HG03460 (cell line): Measurements from ENCODE around the gene POLDIP2.
"Not testable (repeated sequence)": the region's sequence is repeated elsewhere in the genome, so short reads cannot be mapped to it uniquely, and the experiment has no call there.

Source experiments
- ATAC-seq: cut with Tn5 transposase; IDR thresholded peaks from one replicate; pipeline ENCODE4 v1.9.1; 2021; ENCODE audit not compliant: unreplicated experiment

POLDIP2 gene

DNA sequence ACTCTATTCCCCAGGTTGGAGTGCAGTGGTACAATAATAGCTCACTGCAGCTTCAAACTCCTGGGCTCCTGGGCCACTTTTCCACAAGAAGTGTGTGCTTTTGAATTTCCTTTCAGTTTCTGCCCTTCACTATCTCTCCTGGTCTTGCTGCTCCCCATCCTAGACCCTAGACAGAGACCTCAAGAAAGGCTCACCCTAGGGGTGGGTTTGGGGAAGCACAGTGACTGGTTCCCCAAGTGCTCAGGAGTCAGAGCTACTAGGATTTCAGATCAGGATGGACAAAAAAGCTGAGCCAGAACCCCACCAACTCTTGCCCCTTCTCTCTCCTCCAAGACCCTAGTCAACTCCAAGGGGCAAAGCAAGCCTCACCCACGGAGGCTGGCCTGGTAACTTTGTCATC is 9.3 kb upstream of the POLDIP2 start:
- no peak for ATAC-seq

DNA sequence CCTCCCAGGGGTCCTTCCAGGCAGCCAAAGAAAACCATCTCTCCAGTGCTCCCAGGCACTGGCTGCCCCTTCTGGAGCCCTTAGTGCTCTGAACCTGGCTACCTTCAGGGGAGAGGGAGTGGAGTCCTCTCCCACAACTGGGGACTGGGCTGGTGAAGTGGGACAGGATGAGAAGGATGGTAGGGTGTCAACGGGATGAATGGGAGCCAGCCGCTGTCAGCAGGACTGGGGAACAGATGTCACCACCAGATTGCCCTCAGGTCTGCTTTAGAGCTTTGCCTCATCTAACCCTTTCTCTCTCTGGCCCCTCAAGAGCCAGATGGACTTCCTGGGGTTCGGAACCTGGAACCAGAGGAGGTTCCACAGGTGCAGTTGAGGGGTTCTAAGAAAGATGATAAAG is 8.2 kb upstream of the POLDIP2 start:
- no peak for ATAC-seq

DNA sequence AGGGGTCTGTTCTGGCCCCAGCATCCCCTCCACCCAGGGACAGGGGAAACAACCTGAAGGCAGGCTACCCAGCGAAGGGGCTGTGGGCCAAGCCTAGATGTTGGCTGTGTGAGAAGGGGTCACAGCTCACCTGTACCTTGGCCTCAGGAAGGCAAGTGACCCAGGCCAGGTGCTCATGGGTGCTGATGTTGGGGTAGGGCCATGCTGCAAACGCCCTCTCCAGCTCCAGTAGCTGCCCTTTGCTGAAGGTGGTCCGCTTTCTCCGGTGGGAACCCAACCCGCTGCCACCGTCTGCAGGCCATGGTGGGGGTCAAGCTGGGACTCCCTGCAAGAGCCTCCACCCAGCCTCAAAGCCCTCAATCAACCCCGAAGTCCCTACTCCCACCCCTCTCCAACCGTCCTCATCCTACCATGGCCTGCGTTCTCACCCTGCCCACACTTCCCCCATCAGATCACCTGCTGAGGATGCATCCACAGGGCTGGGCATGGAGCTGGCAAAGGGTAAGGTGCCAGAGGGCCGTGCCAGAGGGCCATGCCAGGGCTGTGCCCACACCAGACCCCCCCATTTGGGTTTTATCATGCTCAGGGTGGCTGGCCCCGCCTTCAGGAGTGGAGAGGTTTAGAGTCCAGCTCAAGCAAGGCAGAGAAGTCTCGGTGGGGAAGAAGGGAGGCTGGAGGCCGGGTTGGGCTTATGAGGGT is 7.5 kb upstream of the POLDIP2 start, which contains the start of gene SEBOX:
Gene SEBOX, minus strand, starts transcription at position 535 of the 699 bp plus-strand sequence. Its CDS starts 48 bp downstream, at position 487.
- no peak for ATAC-seq

DNA sequence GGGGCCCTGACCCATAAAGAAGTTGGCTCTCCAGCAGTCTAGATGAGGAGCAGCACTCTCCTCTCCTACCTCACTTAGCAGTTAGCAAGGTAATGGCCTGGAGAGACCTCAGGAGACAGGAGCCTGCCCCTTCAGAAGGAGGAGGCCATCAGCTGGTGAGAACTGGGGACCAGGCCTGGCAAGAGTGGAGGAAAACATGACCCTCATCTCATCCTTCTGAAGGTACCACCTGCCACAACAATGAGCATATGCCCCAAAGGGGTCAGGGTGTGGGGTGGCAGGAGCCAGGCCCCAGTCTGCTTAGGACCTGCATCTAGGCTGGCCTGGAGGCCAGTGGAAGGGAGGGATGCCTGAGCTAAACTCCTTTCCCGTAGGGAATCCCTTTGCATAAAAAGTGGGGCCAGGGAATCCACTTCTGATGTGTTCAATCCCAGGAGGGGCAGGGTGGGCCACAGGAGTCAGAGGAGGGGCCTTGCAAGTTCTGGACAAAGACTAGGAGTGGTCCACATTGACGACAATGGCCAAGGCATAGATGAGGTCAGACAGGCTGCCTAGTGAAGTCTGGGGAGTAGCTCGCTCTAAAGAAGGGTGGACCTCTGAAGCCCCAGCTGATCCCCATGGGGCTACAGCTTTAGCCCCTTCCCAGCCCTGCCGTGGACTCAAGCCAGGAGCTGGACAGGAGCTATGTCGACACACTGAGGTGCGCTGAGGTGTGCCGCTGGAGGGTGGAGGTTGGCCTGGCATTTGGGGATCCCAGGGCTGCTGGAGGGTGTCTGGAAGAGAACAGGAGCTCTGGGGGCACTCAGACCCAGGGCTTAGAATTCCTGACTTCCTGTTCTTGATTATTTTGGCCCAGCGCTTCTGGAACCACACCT is 6.7 kb upstream of the POLDIP2 start:
- no peak for ATAC-seq

DNA sequence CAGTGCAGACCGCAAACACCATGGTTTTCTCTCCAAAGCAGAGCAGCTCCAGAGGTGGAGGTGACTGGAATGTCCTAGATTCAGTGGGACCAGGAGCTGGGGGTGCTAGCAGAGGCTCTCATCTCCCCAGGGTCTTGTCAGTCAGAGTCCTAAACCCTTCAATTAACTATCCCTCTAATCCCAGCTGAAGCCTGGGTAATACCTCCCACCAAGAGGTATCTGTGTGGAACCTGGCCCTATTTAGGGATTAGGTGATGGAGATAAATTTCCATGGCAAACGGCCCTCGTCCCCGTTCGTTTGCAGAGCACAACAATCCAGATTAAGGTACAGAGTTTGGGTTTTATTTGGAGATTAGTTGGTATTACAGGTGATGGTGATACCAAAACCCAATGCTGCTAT is 5.9 kb upstream of the POLDIP2 start:
- ATAC-seq, result no peak

DNA sequence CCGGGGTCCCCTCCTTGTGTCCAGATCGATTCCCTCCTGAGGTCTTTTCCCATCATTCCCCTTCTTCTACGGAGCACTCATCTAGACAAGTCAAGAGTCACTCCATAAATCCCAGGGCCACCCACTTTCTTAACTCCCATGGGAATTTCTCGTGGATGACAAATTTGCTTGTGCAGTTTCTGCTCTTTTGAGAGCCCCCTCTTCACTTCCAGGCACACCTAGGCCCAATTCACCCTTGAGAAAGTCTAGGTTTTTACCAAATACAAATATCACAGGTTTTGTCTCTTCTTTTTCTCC is 522 bp upstream of the POLDIP2 start:
- ATAC-seq, result no peak

DNA sequence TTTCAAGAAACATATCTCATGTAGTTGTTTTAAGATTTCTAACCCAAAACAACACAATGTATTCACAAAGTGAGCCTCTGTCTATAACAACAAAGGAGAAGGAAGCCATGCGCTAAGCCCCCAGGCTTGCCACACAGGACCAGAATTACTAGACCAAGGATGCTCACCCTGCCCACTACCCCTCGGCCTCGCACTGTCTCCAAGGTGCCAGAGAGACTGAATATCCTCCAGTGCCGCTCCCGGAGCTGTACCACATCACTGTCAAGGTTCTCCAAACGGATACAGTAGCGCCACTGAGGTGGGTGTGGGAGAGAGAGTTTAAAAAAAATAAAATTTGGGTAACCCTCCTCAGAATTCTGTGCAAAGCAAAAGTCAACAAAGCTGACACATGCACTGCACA is 7.1 kb downstream of the POLDIP2 start:
- ATAC-seq, result no peak

DNA sequence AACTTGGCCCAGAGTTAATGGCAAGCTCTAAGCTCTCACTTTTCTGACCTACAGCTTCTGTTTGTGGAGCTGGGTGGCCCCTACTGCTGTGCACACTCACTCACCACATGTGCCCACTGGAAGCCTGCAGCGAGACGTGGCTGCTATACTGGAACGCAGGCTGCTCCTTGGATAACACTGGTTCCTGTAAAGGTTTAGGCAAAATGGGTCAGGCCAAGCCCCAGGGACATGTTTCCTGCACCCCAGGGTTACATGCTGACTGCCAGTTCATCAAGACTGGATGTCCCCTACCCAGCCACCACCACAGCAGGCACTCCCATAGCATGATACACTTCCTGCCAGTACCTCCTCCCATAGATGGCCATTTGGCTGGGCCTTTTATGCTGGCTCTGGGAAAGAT is 8.3 kb downstream of the POLDIP2 start:
- no peak for ATAC-seq

DNA sequence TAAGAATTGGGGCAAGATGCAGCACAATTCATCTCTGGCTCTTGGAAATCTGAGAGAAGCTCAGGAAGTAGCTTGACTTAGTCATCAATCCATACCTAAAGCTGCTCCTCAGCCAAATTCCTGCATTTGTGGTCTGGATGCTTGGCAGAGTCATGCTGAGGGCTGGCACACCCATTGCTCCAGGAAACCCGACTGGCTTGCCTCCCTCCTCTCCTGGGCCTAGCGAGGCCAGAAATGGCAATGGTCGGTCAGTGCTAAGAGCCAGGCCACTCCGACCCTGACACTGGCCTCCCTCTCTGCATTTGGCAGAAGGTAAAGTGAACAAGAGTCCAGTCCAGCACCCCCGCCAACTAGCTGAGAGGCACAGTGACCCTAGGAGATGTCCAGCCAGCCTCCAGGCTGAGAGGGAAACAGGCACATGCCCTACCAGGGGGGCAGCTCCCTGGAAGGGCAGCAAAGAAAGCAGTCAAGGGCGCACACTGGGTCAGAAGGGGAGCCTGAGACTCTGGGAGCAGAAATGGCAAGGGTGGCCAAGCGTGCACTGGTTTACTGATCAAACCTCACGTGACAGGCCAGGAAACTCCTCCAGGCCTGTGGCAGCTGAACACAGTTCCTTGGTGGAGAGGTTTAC is 10.0 kb downstream of the POLDIP2 start:
- no peak for ATAC-seq

DNA sequence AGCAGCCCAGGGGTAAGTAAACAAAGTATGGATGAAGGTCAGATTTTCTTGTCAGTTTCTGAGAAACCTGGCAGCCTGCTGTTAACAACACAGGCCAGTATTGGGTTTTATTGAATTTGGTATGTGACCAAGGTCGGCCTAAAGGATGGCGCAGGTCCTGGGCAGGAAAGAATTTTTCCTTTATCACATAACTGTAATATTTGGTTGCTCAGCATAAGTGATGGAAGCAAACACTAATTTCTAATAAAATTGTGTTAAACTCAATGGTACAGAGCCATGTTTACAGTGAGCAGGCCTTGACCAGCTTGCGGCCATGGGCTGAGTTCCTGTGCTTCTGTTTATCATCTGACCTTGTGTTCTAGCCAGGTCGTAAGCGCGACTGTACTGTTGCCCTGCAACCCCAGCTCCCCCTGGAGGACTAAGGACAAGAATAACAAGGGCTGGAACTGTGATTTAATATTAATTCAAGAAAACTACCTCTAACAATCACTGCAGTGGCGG is 10.5 kb downstream of the POLDIP2 start:
- ATAC-seq, result no peak

DNA sequence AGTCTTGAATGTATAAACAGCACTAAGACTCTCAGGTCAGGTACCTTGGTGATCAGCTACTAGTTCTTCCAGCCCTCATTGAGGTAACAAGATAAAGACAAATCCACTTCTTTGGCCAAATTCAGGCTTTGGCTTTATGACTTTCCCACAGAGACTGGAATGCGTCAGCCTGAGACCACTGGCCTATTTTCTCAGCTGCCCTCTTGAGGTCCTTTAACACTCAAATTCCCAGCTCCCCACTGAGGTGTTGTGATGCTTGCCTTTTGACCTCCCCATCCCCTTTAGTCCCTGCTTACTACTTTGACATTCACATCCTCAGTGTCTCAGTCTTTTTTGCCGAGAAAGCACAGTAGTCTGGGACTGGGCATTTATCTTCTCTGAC is 11.1 kb downstream of the POLDIP2 start:
- ATAC-seq, result no peak

DNA sequence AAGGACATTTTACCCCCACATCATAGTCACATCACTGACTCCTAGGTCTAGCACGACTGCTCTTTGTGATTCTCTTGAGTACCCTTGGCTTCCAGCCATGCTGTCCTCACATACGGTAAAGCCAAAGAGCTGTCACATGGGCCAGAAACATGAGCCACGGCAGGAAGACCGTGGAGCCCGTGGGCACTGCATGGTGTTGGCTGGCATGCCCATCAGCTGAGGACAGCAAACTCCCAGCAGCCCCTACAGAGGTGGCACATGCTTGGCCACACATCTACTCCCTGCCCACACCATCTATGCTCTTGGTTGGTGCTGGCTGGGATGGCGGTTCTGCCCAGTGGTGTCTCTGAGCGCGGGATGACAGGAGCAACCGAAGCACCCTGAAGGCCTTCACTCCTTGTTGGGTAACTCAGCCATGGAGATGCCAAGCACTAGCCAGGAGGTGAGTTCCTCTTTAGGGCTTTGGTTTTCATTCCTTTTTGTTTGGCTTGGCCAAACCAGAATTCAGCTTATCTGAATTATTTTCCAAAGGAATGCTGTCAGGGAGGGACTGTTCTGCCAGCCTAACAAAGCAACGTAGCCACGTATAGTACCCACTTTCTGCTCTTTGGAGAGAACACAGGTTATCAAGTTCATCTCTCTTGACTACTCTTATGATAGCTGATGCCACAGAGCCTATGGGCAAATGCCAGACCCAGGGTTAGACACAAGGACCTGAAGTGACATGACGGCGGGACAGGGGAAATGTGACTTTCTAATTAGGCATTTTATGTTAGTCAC is 11.7 kb downstream of the POLDIP2 start:
- ATAC-seq, result no peak

DNA sequence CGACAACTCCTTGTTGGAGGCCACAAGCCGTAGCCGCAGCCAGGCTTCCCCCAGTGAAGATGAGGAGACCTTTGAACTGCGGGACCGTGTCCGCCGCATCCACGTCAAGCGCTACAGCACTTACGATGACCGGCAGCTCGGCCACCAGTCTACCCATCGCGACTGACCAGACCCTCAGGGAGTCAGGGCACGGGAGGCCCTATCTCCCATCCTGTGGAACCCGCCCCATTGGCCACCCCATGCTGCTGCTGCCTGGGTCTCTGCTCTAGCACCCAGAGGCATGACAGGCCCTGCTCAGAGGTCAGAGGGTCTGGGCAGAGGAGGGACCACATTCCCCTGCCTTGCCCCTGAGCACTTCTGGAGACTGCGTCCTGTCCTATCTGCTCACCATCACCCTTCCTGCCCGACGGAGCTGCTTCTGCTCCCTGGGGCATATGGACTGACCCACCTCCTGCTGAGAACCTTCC is 12.9 kb downstream of the POLDIP2 start:
- no peak for ATAC-seq

DNA sequence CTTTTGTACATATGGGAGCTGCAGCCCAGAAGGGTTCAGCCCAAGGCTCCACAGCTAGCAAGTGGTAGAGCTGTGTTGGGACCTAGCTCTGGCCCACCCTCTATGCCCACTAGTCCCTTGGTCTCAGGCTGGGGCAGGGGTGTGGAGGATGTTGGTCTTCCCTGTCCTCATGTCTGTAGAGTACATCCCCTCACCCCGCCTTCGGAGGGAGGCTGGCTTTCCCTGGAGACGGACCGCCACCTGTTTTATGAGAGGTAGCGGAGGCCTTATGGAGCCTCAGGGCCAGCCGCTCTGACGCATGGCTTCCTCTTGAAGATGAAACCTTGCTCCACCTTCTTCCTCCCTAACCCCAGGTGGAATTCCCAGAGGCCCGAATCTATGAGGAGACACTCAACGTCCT is 13.3 kb downstream of the POLDIP2 start:
- no peak for ATAC-seq

DNA sequence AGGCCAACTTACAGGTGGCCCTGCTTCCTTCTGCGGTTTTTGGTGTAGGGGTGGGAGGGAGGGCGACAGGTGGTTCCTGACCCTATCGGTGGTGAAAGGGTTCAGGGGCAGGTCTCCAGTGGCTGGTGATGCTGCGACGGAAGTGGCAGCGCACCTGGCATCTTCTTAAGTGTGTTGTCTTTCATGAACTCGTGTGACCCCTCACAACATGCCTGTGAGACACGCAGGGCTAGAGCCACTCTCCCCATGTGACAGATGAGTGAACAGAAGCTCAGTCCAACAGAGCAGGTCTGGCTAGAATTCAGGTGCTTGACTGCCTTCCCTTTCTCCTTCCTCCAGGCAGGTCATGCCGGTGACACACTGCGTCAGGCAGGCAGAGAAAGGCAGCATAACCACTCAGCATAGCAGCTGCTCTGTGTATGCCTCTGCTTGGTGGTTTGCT is 13.8 kb downstream of the POLDIP2 start:
- no peak for ATAC-seq

DNA sequence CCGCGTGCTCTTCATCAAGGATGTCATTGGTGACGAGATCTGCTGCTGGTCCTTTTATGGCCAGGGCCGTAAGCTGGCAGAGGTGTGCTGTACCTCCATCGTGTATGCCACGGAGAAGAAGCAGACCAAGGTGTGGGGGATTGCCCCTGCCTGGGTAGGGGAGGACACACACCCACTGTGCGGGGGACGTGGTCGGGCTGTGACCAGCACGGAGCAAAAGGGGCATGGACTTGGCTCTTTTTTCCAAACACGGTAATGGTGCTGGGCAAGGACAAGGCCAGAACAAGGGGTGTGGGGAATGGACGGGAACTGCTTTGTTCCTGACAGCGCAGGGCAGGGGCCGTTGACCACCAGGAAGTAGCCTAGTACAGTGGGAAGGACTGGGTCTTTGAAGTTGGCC is 15.0 kb downstream of the POLDIP2 start:
- ATAC-seq, result no peak

DNA sequence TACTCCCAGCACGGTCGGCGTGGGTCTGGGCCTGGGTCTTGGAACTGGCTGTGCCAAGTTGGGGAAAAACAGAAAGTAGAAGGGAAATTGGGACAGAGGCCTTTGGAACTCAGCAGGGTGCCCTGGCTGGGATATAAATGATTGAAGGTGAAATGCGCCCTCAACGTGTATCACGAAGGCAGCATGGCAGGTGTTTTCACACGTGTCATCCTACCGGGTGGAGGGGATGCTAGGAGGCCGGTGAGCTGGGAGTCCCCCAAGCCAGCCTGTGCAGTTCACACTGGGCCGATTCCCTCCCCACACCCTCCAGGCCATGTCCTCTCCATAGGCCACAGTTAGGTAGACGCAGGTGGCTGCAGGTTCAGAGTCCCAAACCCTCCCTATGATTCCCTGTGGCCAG is 15.8 kb downstream of the POLDIP2 start:
- ATAC-seq, result no peak

DNA sequence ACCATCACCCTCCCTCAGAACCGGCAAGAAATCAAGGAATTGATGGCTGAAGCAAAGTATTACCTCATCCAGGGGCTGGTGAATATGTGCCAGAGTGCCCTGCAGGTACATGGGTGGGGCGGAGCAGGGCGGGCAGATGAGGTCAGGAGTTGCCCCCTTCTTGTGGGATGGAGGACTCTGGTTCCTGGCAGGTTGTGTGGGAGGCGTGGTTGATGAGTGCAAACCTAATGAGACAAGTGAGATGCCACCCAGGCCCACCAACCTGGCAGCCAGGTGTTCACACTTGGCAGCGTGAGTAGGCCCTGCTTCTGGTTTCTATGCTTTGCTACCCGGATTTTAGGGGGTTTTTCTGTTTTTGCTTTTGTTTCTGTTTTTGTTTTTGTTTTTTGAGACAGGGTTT is 17.0 kb downstream of the POLDIP2 start:
- no peak for ATAC-seq

DNA sequence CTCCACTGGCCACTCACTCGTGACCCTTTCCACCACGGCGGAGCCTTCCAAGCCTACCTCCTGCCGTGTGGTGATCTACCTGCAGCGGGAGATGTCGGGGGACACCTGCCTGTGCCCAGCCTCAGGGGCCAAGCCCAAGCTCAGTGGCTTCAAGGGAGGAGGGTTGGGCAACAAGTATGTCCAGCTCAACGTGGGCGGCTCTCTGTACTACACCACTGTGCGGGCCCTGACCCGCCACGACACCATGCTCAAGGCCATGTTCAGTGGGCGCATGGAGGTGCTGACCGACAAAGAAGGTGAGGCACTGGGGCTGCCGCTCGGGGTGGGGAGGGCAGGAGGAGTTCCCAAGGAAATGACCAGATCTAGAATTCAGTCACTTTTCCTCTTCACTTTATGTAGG is 17.9 kb downstream of the POLDIP2 start:
- ATAC-seq, result no peak

DNA sequence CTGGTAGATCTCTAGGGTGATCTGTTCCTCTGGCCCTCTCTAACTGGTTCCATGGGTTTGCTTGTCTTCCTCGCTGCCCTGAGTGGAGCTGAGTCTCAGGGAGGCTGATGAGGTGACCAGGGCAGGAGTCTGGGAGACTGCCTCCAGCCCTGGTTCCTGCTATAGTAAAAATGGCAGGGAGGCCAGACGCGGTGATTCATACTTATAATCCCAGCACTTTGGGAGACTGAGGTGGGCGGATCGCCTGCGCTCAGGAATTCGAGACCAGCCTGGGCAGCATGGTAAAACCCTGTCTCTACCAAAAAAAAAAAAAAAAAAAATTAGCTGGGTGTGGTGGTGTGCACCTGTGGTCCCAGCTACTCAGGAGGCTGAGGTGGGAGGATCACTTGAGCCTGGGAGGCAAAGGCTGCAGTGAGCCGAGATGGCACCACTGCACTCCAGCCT is 18.5 kb downstream of the POLDIP2 start:
- ATAC-seq, result not testable (repeated sequence)
